ENCODE measurements around the gene TMEFF2. TPM values are rescaled to one million over a fixed set of nuclear protein-coding genes. Genes with fewer than 3 reads are reported as not detected.

Gene TMEFF2
- total and polyA plus RNA-seq, 3 donors from 2014 or later = 2.2 to 3.0 (median 2.7) TPM

DNA sequence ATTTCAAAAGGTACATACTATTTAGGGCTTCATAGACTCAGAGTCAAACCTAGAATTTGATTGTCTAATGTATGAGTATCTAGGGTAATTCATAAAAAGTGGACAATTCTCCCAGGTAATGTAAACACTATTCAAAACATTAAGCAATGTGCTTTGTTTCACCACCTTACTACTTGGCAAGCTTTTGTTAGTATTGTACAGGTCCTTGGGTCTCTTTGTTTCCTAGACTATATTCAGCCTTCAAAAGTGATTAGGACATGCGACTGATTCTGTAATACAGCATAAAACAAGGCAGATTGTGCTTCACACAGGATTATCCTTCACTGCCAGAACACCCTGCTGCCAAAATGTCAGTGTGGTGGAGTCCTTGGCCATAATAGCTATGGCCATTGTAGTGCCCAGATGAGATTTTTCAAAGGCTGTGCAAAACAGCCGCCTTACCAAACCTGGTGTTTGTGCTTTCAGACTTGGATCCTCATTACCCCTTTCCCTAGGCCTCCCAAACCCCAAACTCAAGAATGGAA is 257.8 kb downstream of the TMEFF2 start:
- no peak overlapping the region for H3K27ac ChIP-seq
- H3K4me1 ChIP-seq = no peaks in the 10 kb centered on the region
- no peaks in the 10 kb centered on the region for H3K9me3 ChIP-seq
- intact Hi-C loops (cut with DNase I; ENCODE audit: low total_unique reads) = no loop called here
- no peak overlapping the region for H3K4me3 ChIP-seq
- no peaks in the 10 kb centered on the region for H3K27me3 ChIP-seq
- no peak for DNase-seq
- no peaks in the 10 kb centered on the region for H3K36me3 ChIP-seq (ENCODE audit: low read depth, missing control alignments)
- TF ChIP-seq, protein P1, sequence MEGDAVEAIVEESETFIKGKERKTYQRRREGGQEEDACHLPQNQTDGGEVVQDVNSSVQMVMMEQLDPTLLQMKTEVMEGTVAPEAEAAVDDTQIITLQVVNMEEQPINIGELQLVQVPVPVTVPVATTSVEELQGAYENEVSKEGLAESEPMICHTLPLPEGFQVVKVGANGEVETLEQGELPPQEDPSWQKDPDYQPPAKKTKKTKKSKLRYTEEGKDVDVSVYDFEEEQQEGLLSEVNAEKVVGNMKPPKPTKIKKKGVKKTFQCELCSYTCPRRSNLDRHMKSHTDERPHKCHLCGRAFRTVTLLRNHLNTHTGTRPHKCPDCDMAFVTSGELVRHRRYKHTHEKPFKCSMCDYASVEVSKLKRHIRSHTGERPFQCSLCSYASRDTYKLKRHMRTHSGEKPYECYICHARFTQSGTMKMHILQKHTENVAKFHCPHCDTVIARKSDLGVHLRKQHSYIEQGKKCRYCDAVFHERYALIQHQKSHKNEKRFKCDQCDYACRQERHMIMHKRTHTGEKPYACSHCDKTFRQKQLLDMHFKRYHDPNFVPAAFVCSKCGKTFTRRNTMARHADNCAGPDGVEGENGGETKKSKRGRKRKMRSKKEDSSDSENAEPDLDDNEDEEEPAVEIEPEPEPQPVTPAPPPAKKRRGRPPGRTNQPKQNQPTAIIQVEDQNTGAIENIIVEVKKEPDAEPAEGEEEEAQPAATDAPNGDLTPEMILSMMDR (IDR thresholded peaks at IDR 0.05) = no peak
- no peak for TF ChIP-seq POLR2A (IDR thresholded peaks at IDR 0.05)
- 85 to 95% methylated on average over 2 of the region's 2 CpGs for WGBS, 2 donors

DNA sequence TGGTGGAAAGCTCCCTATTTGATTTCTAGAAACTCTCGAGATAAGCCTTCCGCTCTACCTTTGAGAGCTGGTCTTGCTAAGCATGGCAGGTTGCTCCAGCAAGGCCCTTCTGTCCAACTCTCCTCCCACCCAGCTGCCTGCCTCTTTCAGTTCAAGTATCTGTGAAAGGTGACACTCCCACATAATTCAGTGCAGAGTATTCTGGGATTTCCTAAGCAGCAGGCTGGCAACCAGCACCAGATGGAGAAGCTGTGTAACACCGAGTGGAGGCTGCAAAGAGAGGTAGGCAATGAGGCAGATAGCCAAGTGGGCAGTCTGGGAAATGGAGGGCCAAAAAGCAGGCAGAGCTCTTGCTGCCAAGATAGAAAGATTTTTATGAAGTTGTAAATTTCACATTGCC is 259.5 kb downstream of the TMEFF2 start:
- TF ChIP-seq, protein P1 (IDR thresholded peaks at IDR 0.05) = no peak
- TF ChIP-seq POLR2A (IDR thresholded peaks at IDR 0.05) = no peak
- H3K36me3 ChIP-seq (ENCODE audit: low read depth, missing control alignments) = no peaks in the 10 kb centered on the region
- 85% methylated on average over 3 of the region's 3 CpGs for WGBS, 2 donors
- no peak overlapping the region for H3K27ac ChIP-seq
- no peak for DNase-seq
- no peaks in the 10 kb centered on the region for H3K9me3 ChIP-seq
- intact Hi-C loops (cut with DNase I; ENCODE audit: low total_unique reads) = no loop called here
- no peak overlapping the region for H3K4me3 ChIP-seq
- no peaks in the 10 kb centered on the region for H3K4me1 ChIP-seq
- H3K27me3 ChIP-seq = no peaks in the 10 kb centered on the region

DNA sequence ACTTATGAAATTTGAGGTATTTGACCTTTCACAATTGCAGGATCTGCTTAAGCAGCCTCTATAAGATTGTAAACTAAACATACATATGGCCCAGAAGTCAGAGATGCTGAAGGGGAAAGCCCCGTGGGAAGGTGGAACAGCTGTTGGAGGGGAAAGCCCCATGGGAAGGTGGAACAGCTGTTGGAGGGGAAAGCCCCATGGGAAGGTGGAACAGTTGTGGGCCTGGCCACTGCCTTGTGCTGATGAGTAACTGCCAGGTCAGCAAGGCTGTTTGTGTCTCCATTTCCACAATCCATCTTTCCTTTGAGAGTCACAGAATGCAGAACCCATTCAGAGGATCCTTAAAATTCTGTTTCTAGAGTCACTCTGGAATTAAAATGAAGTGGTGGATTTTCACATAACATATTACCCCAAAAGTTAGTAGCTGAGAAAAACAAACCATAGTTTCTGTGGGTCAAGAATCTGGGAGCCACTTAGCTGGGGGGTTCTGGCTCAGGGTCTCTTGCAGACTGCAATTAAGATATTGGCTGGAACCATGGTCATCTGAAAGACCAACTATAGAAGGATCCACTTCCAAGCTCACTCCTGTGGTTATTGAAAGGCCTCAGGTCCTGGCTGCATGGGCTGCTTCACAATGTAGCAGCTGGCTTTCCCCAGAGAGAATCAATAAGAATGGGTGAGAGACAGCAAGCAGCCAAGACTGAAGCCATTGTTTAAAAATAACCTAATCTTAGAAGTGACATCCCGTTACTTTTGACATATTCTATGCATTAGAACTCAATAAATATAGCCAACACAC is 261.2 kb downstream of the TMEFF2 start:
- DNase-seq = no peak
- no peak overlapping the region for H3K27ac ChIP-seq
- H3K4me1 ChIP-seq = no peaks in the 10 kb centered on the region
- TF ChIP-seq, protein P1 (IDR thresholded peaks at IDR 0.05) = no peak
- no peak for TF ChIP-seq POLR2A (IDR thresholded peaks at IDR 0.05)
- no peaks in the 10 kb centered on the region for H3K9me3 ChIP-seq
- intact Hi-C loops (cut with DNase I; ENCODE audit: low total_unique reads) = no loop called here
- WGBS, 2 donors = 78 to 92% methylated on average over 2 of the region's 2 CpGs
- H3K27me3 ChIP-seq = no peaks in the 10 kb centered on the region
- H3K4me3 ChIP-seq = no peak overlapping the region
- no peaks in the 10 kb centered on the region for H3K36me3 ChIP-seq (ENCODE audit: low read depth, missing control alignments)

DNA sequence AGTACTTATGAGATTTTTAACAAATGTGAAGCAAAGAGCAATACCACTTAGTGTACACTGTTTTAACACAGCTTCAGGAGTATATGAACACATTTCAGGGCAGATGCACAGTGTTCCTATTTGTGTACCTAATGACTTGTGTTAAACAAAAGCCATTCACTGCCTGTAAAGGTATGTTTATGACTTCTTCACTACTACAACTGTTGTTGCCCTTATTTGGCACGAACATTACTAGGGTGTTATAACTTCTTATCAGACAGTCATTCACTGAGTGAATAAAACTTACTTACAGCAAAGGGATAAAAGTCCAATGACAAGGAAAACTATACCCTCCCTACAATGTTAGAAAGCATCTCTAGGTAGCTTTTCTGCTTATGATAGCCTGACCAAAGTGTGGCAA is 262.4 kb downstream of the TMEFF2 start:
- H3K4me3 ChIP-seq = no peak overlapping the region
- TF ChIP-seq POLR2A (IDR thresholded peaks at IDR 0.05) = no peak
- TF ChIP-seq, protein P1 (IDR thresholded peaks at IDR 0.05) = no peak
- no peak for DNase-seq
- H3K27me3 ChIP-seq = no peaks in the 10 kb centered on the region
- H3K27ac ChIP-seq = no peak overlapping the region
- H3K4me1 ChIP-seq = no peaks in the 10 kb centered on the region
- intact Hi-C loops (cut with DNase I; ENCODE audit: low total_unique reads) = no loop called here
- 80 to 91% methylated on average over 1 of the region's 1 CpG for WGBS, 2 donors
- no peaks in the 10 kb centered on the region for H3K9me3 ChIP-seq
- no peaks in the 10 kb centered on the region for H3K36me3 ChIP-seq (ENCODE audit: low read depth, missing control alignments)

DNA sequence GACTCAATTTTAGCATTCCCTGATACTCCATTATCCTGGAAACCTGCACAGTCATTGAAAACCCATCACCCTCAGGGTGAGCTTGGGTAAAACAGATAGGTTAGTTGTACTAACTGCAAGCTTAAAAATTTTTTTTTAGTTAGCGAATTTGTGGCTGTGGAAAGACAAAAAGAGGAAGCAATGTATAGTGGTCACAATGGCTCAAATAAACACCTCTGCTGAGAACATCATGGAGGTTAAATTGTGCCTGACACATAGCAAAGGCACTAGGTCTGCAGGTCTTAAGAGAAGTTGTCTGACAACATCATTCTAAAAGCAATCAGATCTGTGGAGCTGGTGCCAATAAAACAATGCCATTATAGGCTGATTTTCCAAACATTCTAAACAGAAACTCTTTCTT is 263.4 kb downstream of the TMEFF2 start:
- 84 to 97% methylated on average over 1 of the region's 1 CpG for WGBS, 2 donors
- DNase-seq = no peak
- Histone ChIP-seq H3K9me3 (no peaks in the 10 kb centered on the region), H3K36me3 (ENCODE audit: low read depth, missing control alignments) (no peaks in the 10 kb centered on the region), H3K4me3 (no peak overlapping the region), H3K4me1 (no peaks in the 10 kb centered on the region), H3K27me3 (no peaks in the 10 kb centered on the region), H3K27ac (no peak overlapping the region)
- intact Hi-C loops (cut with DNase I; ENCODE audit: low total_unique reads) = no loop called here
- TF ChIP-seq, protein P1 (IDR thresholded peaks at IDR 0.05) = no peak
- no peak for TF ChIP-seq POLR2A (IDR thresholded peaks at IDR 0.05)
